Bronchial epithelial cell (primary cell): ENCODE measurements around the gene MIS18BP1. TPM values are rescaled to one million over a fixed set of nuclear protein-coding genes. Genes with fewer than 3 reads are reported as not detected.
A peak's percentile ranks its signal among the peaks of the same experiment; 100 is the strongest.

Experiments used
- DNase-seq: peaks from one replicate; pipeline ENCODE4 v3.0.0-alpha.2; 2010; ENCODE audit warnings: low read depth
- FAIRE-seq: peaks from 2 replicates; lab custom pipeline; 2011; peaks lifted over from hg19 to GRCh38; lab: Jason Lieb, UNC
- H3K27me3 ChIP-seq: 2 replicates; pipeline ENCODE4 v1.5.1; 2011; ENCODE audit warnings: low read length; ENCODE audit not compliant: control insufficient read depth, insufficient read depth
- H3K36me3 ChIP-seq: 2 replicates; pipeline ENCODE4 v1.5.1; 2011; ENCODE audit warnings: low read length; ENCODE audit not compliant: control insufficient read depth, insufficient read depth
- H3K4me3 ChIP-seq: 2 replicates; pipeline ENCODE4 v1.5.1; 2011; ENCODE audit warnings: mild to moderate bottlenecking, low read depth, low read length, control low read depth
- CTCF ChIP-seq: IDR thresholded peaks from 2 replicates; pipeline ENCODE4 v1.5.1; 2011; ENCODE audit warnings: mild to moderate bottlenecking, moderate library complexity, low read length, control low read depth, inconsistent platforms; ENCODE audit not compliant: insufficient read depth, severe bottlenecking
- total RNA-seq: library from RNA; depleted of rRNA; stranded (reverse); fragments of >200 nt; gene quantifications from 2 replicates; pipeline ENCODE4 v1.2.1, GENCODE V29; 2014

The MIS18BP1 gene
- total RNA-seq, 1 donor from 2014 or later = 9.2 TPM

- Histone ChIP-seq H3K36me3 (no peaks in the 10 kb centered on the region), H3K27me3 (no peaks in the 10 kb centered on the region), H3K4me3 (peak overlapping the region; percentile 65)
- no peak for FAIRE-seq
- peak; percentile 40 for DNase-seq
- no peak for TF ChIP-seq CTCF
Observed at GRCh38 chr14:45251912-45252311, 1.1 kb downstream of the MIS18BP1 start.

- DNase-seq (no peak), FAIRE-seq (no peak)
- Histone ChIP-seq H3K4me3 (no peak overlapping the region), H3K27me3 (no peaks in the 10 kb centered on the region), H3K36me3 (no peaks in the 10 kb centered on the region)
- TF ChIP-seq CTCF = no peak
Observed at GRCh38 chr14:45249856-45250575, 3.0 kb downstream of the MIS18BP1 start.

- DNase-seq (no peak), FAIRE-seq (no peak)
- no peaks in the 10 kb centered on the region for H3K36me3 ChIP-seq
- no peaks in the 10 kb centered on the region for H3K27me3 ChIP-seq
- no peak overlapping the region for H3K4me3 ChIP-seq
- no peak for TF ChIP-seq CTCF
Observed at GRCh38 chr14:45247427-45247826, 5.6 kb downstream of the MIS18BP1 start.

- DNase-seq (no peak), FAIRE-seq (no peak)
- H3K27me3 ChIP-seq = no peaks in the 10 kb centered on the region
- no peaks in the 10 kb centered on the region for H3K36me3 ChIP-seq
- no peak overlapping the region for H3K4me3 ChIP-seq
- no peak for TF ChIP-seq CTCF
Observed at GRCh38 chr14:45246691-45247090, 6.3 kb downstream of the MIS18BP1 start.

- H3K4me3 ChIP-seq = no peak overlapping the region
- H3K27me3 ChIP-seq = no peaks in the 10 kb centered on the region
- TF ChIP-seq CTCF = no peak
- no peak for DNase-seq
- no peaks in the 10 kb centered on the region for H3K36me3 ChIP-seq
- FAIRE-seq = no peak
Observed at GRCh38 chr14:45246151-45246550, 6.9 kb downstream of the MIS18BP1 start.

- Histone ChIP-seq H3K36me3 (no peaks in the 10 kb centered on the region), H3K4me3 (no peak overlapping the region), H3K27me3 (no peaks in the 10 kb centered on the region)
- TF ChIP-seq CTCF = no peak
- FAIRE-seq (no peak), DNase-seq (no peak)
Observed at GRCh38 chr14:45242706-45243105, 10.3 kb downstream of the MIS18BP1 start.
